Measurements from ENCODE around the gene MBD3L2B.

The MBD3L2B gene

GRCh38 chr19:7010722-7011593 is 10.3 kb downstream of the MBD3L2B start:
- no peak for DNase-seq (ENCODE audit: low spot score)

- DNase-seq (ENCODE audit: low spot score) = no peak
Observed at GRCh38 chr19:7007859-7008258, 13.4 kb downstream of the MBD3L2B start.

GRCh38 chr19:7006135-7006704 is 15.0 kb downstream of the MBD3L2B start:
- no peak for DNase-seq (ENCODE audit: low spot score)

GRCh38 chr19:7004313-7004931 is 16.8 kb downstream of the MBD3L2B start:
- no peak for DNase-seq (ENCODE audit: low spot score)

- no peak for DNase-seq (ENCODE audit: low spot score)
Observed at GRCh38 chr19:7000816-7001215, 20.4 kb downstream of the MBD3L2B start.

- no peak for DNase-seq (ENCODE audit: low spot score)
Observed at GRCh38 chr19:7000333-7000732, 20.9 kb downstream of the MBD3L2B start.

- no peak for DNase-seq (ENCODE audit: low spot score)
Observed at GRCh38 chr19:6999933-7000332, 21.3 kb downstream of the MBD3L2B start.

GRCh38 chr19:6997679-6998445 is 23.4 kb downstream of the MBD3L2B start:
- DNase-seq (ENCODE audit: low spot score) = no peak

- DNase-seq (ENCODE audit: low spot score) = no peak
Observed at GRCh38 chr19:6996810-6997209, 24.4 kb downstream of the MBD3L2B start.

GRCh38 chr19:6995054-6995453 is 26.2 kb downstream of the MBD3L2B start:
- no peak for DNase-seq (ENCODE audit: low spot score)

GRCh38 chr19:6988257-6988656 is 33.0 kb downstream of the MBD3L2B start:
- DNase-seq (ENCODE audit: low spot score) = no peak

GRCh38 chr19:6987850-6988249 is 33.4 kb downstream of the MBD3L2B start:
- DNase-seq (ENCODE audit: low spot score) = no peak

GRCh38 chr19:6983448-6983847 is 37.8 kb downstream of the MBD3L2B start:
- DNase-seq (ENCODE audit: low spot score) = no peak

GRCh38 chr19:6979399-6979798 is 41.8 kb downstream of the MBD3L2B start:
- no peak for DNase-seq (ENCODE audit: low spot score)

- no peak for DNase-seq (ENCODE audit: low spot score)
Observed at GRCh38 chr19:6976197-6976596, 45.0 kb downstream of the MBD3L2B start.

- DNase-seq (ENCODE audit: low spot score) = no peak
Observed at GRCh38 chr19:6971366-6971765, 49.9 kb downstream of the MBD3L2B start.

GRCh38 chr19:6970443-6970842 is 50.8 kb downstream of the MBD3L2B start:
- no peak for DNase-seq (ENCODE audit: low spot score)

- no peak for DNase-seq (ENCODE audit: low spot score)
Observed at GRCh38 chr19:6970021-6970420, 51.2 kb downstream of the MBD3L2B start.

GRCh38 chr19:6969490-6969889 is 51.7 kb downstream of the MBD3L2B start:
- no peak for DNase-seq (ENCODE audit: low spot score)

Measured in globus pallidus (tissue), 1 donor.